ENCODE data around the gene RHO.

Gene RHO

GRCh38 chr3:129536374-129536667 is 7.9 kb downstream of the RHO start:
- Histone ChIP-seq H3K27me3 (ENCODE audit: insufficient read depth, low read depth, severe bottlenecking) (no peaks in the 10 kb centered on the region), H3K9me3 (ENCODE audit: severe bottlenecking) (no peaks in the 10 kb centered on the region), H3K4me3 (ENCODE audit: low read depth, low read length) (no peak overlapping the region), H3K27ac (no peak overlapping the region), H3K36me3 (no peaks in the 10 kb centered on the region)
- no peak for TF ChIP-seq CTCF (IDR thresholded peaks at IDR 0.05; ENCODE audit: low read depth, low read length)
- DNase-seq = no peak

- no peak for DNase-seq
- Histone ChIP-seq H3K9me3 (ENCODE audit: severe bottlenecking) (no peaks in the 10 kb centered on the region), H3K27ac (no peak overlapping the region), H3K36me3 (no peaks in the 10 kb centered on the region), H3K4me3 (ENCODE audit: low read depth, low read length) (no peak overlapping the region), H3K27me3 (ENCODE audit: insufficient read depth, low read depth, severe bottlenecking) (no peaks in the 10 kb centered on the region)
- TF ChIP-seq CTCF (IDR thresholded peaks at IDR 0.05; ENCODE audit: low read depth, low read length) = no peak
Measured at GRCh38 chr3:129536804-129537203, 8.4 kb downstream of the RHO start.

- Histone ChIP-seq H3K36me3 (no peaks in the 10 kb centered on the region), H3K9me3 (ENCODE audit: severe bottlenecking) (no peaks in the 10 kb centered on the region), H3K27ac (no peak overlapping the region), H3K4me3 (ENCODE audit: low read depth, low read length) (no peak overlapping the region), H3K27me3 (ENCODE audit: insufficient read depth, low read depth, severe bottlenecking) (no peaks in the 10 kb centered on the region)
- TF ChIP-seq CTCF (IDR thresholded peaks at IDR 0.05; ENCODE audit: low read depth, low read length) = no peak
- no peak for DNase-seq
Measured at GRCh38 chr3:129539206-129539605, 10.8 kb downstream of the RHO start.

GRCh38 chr3:129540776-129541516 is 12.5 kb downstream of the RHO start:
- H3K27me3 ChIP-seq (ENCODE audit: insufficient read depth, low read depth, severe bottlenecking) = no peaks in the 10 kb centered on the region
- no peak overlapping the region for H3K27ac ChIP-seq
- no peaks in the 10 kb centered on the region for H3K36me3 ChIP-seq
- H3K4me3 ChIP-seq (ENCODE audit: low read depth, low read length) = no peak overlapping the region
- no peak for DNase-seq
- TF ChIP-seq CTCF (IDR thresholded peaks at IDR 0.05; ENCODE audit: low read depth, low read length) = no peak
- no peaks in the 10 kb centered on the region for H3K9me3 ChIP-seq (ENCODE audit: severe bottlenecking)

DNA sequence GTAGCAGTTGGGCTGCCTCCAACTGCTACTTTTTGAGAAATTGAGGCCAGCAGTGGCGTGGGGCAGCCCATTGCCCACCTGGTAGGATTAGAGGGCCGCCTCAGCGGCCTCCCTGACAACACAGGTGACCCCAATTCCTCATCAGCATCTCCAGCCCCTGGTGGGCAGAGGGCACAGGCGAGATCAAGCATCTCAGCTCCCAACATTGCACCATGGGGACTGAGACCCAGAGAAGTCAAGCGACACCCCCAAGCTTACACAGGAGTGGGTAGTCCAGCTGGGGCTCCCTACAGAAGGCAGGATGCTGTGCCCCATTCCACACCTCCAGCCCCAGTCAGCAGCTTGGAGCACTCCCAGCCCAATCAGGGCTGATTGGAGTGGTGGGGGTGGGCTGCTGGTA is 14.3 kb downstream of the RHO start:
- TF ChIP-seq CTCF (IDR thresholded peaks at IDR 0.05; ENCODE audit: low read depth, low read length) = no peak
- Histone ChIP-seq H3K9me3 (ENCODE audit: severe bottlenecking) (no peaks in the 10 kb centered on the region), H3K36me3 (no peaks in the 10 kb centered on the region), H3K27me3 (ENCODE audit: insufficient read depth, low read depth, severe bottlenecking) (no peaks in the 10 kb centered on the region), H3K27ac (no peak overlapping the region), H3K4me3 (ENCODE audit: low read depth, low read length) (no peak overlapping the region)
- DNase-seq = no peak

DNA sequence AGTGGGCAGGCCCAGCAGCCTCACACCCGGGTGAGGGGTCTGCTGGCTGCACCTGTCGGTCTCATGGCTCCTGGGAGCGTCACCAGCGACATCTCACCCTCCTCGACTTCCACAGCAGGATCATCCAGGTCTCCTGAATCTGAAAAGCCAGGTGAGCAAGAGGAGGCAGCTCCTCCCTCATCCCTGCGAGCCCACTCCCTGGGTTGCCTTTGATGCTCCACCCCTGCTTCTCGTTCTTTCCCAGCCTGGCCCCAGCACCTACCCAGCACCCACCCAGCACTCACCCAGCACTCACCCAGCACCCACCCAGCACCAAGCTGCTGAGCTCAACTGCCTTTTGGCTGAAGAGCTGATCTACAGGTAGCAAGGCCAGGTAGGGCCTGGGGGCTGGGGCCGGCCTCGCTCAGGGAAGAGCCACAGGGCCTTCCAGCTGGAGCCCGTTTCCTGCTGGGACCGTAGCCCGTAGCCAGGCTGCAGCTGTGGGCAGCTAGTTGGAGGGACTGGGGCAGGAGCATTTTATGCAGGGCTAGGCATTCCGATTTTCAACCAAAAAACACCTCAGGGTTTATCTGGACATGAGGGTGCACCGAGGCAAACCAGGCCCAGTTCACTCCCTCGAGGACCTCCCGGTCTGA is 14.8 kb downstream of the RHO start, which contains the start of gene H1-8:
Gene H1-8 (plus strand): TSS at position 20 of the 635 bp plus-strand sequence. CDS start 44 bp downstream, at position 64.
- TF ChIP-seq CTCF (IDR thresholded peaks at IDR 0.05; ENCODE audit: low read depth, low read length) = no peak
- Histone ChIP-seq H3K9me3 (ENCODE audit: severe bottlenecking) (no peaks in the 10 kb centered on the region), H3K36me3 (no peaks in the 10 kb centered on the region), H3K4me3 (ENCODE audit: low read depth, low read length) (no peak within 1 kb of the TSS), H3K27ac (no peak within 1 kb of the TSS), H3K27me3 (ENCODE audit: insufficient read depth, low read depth, severe bottlenecking) (no peaks in the 10 kb centered on the region)
- no peak for DNase-seq

Data from WERI-Rb-1 (cell line).